GM23248 (cell line): Measurements from ENCODE around the gene TDRD7.

ENCODE experiments used
- EZH2 ChIP-seq: fragments of 200-600 bp; sonication (generic); IDR thresholded peaks from 2 replicates; pipeline ENCODE4 v1.6.1; 2018; ENCODE audit warnings: antibody characterized with exemption, mild to moderate bottlenecking; ENCODE audit not compliant: insufficient read depth, poor library complexity, severe bottlenecking
- EZH2phosphoT487 ChIP-seq: fragments of 200-600 bp; sonication (generic); IDR thresholded peaks from 2 replicates; pipeline ENCODE4 v1.6.1; 2018; ENCODE audit warnings: antibody characterized with exemption, moderate library complexity, mild to moderate bottlenecking, low read depth; ENCODE audit not compliant: insufficient read depth

DNA sequence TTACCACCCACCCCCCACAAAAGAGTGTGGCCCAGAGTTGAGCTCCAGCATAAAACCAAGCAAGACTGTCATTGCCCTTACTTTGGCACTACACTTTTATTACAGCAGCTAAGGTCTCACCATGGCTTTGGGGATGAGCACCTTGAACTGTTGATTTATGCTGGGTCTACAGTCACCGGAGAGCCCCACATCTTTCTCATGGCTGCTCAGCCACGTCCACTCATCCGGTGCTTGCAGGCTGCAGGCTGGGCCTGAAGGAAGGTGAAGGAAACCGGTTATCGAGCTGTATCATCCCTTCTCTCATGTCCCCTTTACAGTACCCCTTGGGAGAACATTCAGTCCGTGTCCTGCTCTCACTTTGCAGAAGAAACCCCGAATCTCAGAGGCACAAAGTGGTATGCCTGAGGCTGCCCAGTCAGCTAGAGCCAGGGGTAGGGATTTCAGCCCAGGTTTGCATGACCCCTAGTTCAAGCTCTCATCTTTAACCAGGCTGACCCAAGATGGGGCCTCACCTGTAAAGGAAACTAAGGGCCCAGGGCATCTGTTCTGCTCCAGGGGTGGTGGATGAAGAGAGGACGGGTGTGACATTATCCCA is 101.2 kb downstream of the TDRD7 start:
- TF ChIP-seq EZH2 (no peak), EZH2phosphoT487 (no peak)
